SK-N-SH treated with all-trans-retinoic acid at 6 μM for 48 hours (cell line): ENCODE results near the gene LYRM4.

Experiments used
- ATAC-seq: fragments of 200-7000 bp; cut with Tn5 transposase; 3 replicates; pipeline ENCODE4 v1.9.1; 2020; ENCODE audit warnings: mild to moderate bottlenecking, moderate library complexity
- ARNTL ChIP-seq: fragments of 450-650 bp; formaldehyde crosslinking; IDR thresholded peaks from 2 replicates; pipeline ENCODE4 v1.5.0; 2020; ENCODE audit warnings: low read depth, mild to moderate bottlenecking, moderate library complexity, borderline replicate concordance
- BACH2 ChIP-seq: fragments of 250-450 bp; sonication (Bioruptor Pico); IDR thresholded peaks from 2 replicates; pipeline ENCODE4 v1.9.0; 2021; ENCODE audit warnings: mild to moderate bottlenecking, borderline replicate concordance
- ESRRG ChIP-seq: fragments of 250-450 bp; sonication (Bioruptor Pico); IDR thresholded peaks from 2 replicates; pipeline ENCODE4 v1.6.1; 2021; ENCODE audit warnings: mild to moderate bottlenecking
- GLIS3 ChIP-seq: fragments of 250-450 bp; sonication (Bioruptor Pico); IDR thresholded peaks from 2 replicates; pipeline ENCODE4 v1.5.0; 2020; ENCODE audit warnings: mild to moderate bottlenecking, moderate library complexity
- ISL1 ChIP-seq: fragments of 250-450 bp; sonication (Bioruptor Pico); IDR thresholded peaks from 2 replicates; pipeline ENCODE4 v2.1.2; 2022; ENCODE audit warnings: mild to moderate bottlenecking, moderate library complexity
- OSR1 ChIP-seq: fragments of 250-450 bp; sonication (Bioruptor Pico); IDR thresholded peaks from 2 replicates; pipeline ENCODE4 v1.8.0; 2022; ENCODE audit warnings: moderate library complexity, mild to moderate bottlenecking, inconsistent platforms
- PPARA ChIP-seq: fragments of 250-450 bp; sonication (Bioruptor Pico); IDR thresholded peaks from 2 replicates; pipeline ENCODE4 v1.5.0; 2020; ENCODE audit warnings: mild to moderate bottlenecking, borderline replicate concordance
- RARB ChIP-seq: fragments of 250-450 bp; sonication (Bioruptor Pico); IDR thresholded peaks from 2 replicates; pipeline ENCODE4 v1.8.0; 2021; ENCODE audit warnings: mild to moderate bottlenecking, moderate library complexity
- SNAI2 ChIP-seq: fragments of 250-450 bp; sonication (Bioruptor Pico); IDR thresholded peaks from 2 replicates; pipeline ENCODE4 v1.5.0; 2020; ENCODE audit warnings: mild to moderate bottlenecking, moderate library complexity
- TCF4 ChIP-seq: fragments of 250-450 bp; sonication (Bioruptor Pico); IDR thresholded peaks from 2 replicates; pipeline ENCODE4 v1.8.0; 2021; ENCODE audit warnings: mild to moderate bottlenecking, moderate library complexity, borderline replicate concordance
- TOX ChIP-seq: fragments of 250-450 bp; sonication (Bioruptor Pico); IDR thresholded peaks from 2 replicates; pipeline ENCODE4 v1.8.0; 2021; ENCODE audit warnings: mild to moderate bottlenecking, moderate library complexity, borderline replicate concordance
- ZC3H10 ChIP-seq: fragments of 250-450 bp; sonication (Bioruptor Pico); IDR thresholded peaks from 2 replicates; pipeline ENCODE4 v1.5.1; 2021; ENCODE audit warnings: mild to moderate bottlenecking, moderate library complexity
- ZFP3 ChIP-seq: fragments of 250-450 bp; sonication (Bioruptor Pico); IDR thresholded peaks from 2 replicates; pipeline ENCODE4 v1.5.0; 2020; ENCODE audit warnings: mild to moderate bottlenecking, moderate library complexity
- ZFP30 ChIP-seq: fragments of 450-650 bp; formaldehyde crosslinking; IDR thresholded peaks from 2 replicates; pipeline ENCODE4 v1.5.0; 2022; ENCODE audit warnings: mild to moderate bottlenecking, moderate library complexity
- ZNF70 ChIP-seq: fragments of 450-650 bp; formaldehyde crosslinking; IDR thresholded peaks from 2 replicates; pipeline ENCODE4 v1.5.0; 2020; ENCODE audit warnings: mild to moderate bottlenecking, moderate library complexity
- ZNF8 ChIP-seq: fragments of 450-650 bp; formaldehyde crosslinking; IDR thresholded peaks from 2 replicates; pipeline ENCODE4 v1.5.0; 2020; ENCODE audit warnings: mild to moderate bottlenecking, moderate library complexity
- TF ChIP-seq, protein P1 (sequence below): fragments of 250-450 bp; sonication (Bioruptor Pico); IDR thresholded peaks from 2 replicates; pipeline ENCODE4 v1.8.0; 2020; ENCODE audit warnings: mild to moderate bottlenecking, moderate library complexity, borderline replicate concordance
- TF ChIP-seq, protein P2 (sequence below): fragments of 250-450 bp; sonication (Bioruptor Pico); IDR thresholded peaks from 2 replicates; pipeline ENCODE4 v1.5.1; 2021; ENCODE audit warnings: mild to moderate bottlenecking, moderate library complexity
- TF ChIP-seq, protein P3 (sequence below): fragments of 250-450 bp; sonication (Bioruptor Pico); IDR thresholded peaks from 2 replicates; pipeline ENCODE4 v1.5.0; 2020; ENCODE audit warnings: mild to moderate bottlenecking, moderate library complexity

The LYRM4 gene

DNA sequence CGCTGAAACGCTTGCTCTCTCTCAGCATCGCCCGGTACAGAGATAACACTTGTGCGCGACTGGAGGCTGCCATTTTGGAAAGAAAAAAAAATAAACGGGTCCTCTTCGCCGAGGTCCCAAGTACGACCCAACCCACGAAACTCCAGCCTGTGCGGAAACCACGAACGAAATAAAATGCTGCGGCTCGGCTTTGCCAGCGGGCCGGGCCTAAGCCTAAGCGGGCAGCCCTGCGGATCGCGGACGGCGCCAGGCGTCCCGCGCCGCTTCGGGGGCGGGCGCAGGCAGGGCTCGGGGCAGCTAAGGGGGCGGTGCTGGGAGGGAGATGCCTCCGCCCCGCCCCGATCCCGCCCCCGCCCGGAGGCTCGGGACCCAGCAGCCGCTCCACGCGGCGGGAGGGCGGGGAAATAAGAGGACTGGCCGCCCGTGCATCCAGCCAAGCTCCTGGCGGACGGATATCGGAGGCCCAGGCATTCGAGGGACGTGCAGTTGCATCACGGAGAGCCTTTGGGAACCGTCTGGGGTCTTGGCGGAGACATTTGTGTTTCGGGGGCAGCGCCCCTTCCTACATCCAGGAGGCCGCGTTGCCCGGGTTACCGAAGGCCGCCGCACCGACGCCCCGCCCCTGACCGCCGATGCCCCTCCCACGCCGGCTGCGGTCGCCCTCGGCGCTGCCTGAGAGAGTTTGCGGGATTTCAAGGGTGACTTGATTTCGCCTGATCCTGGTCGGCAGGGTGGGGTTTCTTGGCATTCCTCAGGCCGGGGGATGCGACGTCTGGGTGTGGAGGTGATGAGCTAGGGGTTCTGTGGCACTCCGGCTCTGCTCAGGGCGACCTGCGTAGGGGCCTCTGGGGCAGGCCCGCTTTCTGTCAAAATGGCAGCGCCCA lies at the start of gene LYRM4, which contains the start of gene FARS2:
Gene LYRM4 (minus strand): TSS at position 290 of the 884 bp plus-strand sequence. CDS start 217 bp downstream, at position 73.
Gene FARS2 (plus strand): TSS at position 853 of the 884 bp plus-strand sequence.
- no peak for TF ChIP-seq OSR1
- peak; percentile 92 for ATAC-seq

DNA sequence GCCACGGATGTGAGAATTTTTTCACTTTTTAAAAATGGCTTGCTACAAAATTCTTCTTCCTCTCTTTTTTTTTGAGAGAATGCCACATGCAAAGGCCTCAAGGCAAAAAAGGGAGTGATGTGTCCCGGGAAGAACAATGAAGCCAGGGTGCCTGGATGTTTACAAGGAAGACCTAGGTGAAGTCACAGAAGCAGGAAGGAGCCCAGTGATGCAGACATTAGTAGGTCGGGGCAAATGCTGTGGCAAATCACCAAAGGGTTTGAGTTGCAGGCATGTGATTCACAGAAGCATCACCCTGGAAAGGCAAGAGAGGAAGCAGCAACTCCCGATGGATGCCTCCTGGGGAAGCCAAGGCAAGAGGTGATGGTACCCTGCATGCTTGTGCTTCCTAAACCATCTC lies 47.3 kb upstream of the LYRM4 start:
- no peak for ATAC-seq
- no peak for TF ChIP-seq ZC3H10 (CRISPR knock-in tag)
- TF ChIP-seq, protein P1, sequence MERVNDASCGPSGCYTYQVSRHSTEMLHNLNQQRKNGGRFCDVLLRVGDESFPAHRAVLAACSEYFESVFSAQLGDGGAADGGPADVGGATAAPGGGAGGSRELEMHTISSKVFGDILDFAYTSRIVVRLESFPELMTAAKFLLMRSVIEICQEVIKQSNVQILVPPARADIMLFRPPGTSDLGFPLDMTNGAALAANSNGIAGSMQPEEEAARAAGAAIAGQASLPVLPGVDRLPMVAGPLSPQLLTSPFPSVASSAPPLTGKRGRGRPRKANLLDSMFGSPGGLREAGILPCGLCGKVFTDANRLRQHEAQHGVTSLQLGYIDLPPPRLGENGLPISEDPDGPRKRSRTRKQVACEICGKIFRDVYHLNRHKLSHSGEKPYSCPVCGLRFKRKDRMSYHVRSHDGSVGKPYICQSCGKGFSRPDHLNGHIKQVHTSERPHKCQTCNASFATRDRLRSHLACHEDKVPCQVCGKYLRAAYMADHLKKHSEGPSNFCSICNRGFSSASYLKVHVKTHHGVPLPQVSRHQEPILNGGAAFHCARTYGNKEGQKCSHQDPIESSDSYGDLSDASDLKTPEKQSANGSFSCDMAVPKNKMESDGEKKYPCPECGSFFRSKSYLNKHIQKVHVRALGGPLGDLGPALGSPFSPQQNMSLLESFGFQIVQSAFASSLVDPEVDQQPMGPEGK (CRISPR knock-in tag), result no peak
- TF ChIP-seq, protein P2, sequence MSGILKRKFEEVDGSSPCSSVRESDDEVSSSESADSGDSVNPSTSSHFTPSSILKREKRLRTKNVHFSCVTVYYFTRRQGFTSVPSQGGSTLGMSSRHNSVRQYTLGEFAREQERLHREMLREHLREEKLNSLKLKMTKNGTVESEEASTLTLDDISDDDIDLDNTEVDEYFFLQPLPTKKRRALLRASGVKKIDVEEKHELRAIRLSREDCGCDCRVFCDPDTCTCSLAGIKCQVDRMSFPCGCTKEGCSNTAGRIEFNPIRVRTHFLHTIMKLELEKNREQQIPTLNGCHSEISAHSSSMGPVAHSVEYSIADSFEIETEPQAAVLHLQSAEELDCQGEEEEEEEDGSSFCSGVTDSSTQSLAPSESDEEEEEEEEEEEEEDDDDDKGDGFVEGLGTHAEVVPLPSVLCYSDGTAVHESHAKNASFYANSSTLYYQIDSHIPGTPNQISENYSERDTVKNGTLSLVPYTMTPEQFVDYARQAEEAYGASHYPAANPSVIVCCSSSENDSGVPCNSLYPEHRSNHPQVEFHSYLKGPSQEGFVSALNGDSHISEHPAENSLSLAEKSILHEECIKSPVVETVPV (CRISPR knock-in tag), result no peak
- TF ChIP-seq RARB, result no peak
- no peak for TF ChIP-seq ISL1 (CRISPR knock-in tag)
- TF ChIP-seq SNAI2 (CRISPR knock-in tag), result no peak
- TF ChIP-seq PPARA (CRISPR knock-in tag), result no peak
- no peak for TF ChIP-seq ZNF70 (CRISPR knock-in tag)
- TF ChIP-seq ZFP3 (CRISPR knock-in tag), result no peak
- TF ChIP-seq, protein P3, sequence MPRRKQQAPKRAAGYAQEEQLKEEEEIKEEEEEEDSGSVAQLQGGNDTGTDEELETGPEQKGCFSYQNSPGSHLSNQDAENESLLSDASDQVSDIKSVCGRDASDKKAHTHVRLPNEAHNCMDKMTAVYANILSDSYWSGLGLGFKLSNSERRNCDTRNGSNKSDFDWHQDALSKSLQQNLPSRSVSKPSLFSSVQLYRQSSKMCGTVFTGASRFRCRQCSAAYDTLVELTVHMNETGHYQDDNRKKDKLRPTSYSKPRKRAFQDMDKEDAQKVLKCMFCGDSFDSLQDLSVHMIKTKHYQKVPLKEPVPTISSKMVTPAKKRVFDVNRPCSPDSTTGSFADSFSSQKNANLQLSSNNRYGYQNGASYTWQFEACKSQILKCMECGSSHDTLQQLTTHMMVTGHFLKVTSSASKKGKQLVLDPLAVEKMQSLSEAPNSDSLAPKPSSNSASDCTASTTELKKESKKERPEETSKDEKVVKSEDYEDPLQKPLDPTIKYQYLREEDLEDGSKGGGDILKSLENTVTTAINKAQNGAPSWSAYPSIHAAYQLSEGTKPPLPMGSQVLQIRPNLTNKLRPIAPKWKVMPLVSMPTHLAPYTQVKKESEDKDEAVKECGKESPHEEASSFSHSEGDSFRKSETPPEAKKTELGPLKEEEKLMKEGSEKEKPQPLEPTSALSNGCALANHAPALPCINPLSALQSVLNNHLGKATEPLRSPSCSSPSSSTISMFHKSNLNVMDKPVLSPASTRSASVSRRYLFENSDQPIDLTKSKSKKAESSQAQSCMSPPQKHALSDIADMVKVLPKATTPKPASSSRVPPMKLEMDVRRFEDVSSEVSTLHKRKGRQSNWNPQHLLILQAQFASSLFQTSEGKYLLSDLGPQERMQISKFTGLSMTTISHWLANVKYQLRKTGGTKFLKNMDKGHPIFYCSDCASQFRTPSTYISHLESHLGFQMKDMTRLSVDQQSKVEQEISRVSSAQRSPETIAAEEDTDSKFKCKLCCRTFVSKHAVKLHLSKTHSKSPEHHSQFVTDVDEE, result no peak

DNA sequence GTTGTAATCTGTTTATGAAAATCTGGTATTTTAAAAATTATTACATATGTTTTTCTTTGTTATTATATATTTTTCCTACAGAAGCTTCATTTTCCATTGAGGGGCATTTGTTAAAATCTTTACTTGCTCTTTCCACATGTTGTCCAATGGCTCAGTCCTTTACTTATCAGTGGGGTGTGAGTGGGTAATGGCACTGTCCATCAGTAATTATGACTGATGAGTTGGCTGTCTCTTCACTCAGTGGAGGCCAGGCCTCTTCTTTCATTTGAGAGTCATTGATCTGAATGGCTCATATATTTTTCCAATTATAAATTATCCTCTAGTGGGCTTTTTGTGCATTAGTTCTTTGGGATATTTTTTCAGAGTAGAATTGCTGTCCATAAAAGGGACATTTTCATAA lies 46.3 kb upstream of the LYRM4 start:
- no peak for TF ChIP-seq BACH2 (CRISPR knock-in tag)
- TF ChIP-seq TOX, result no peak
- no peak for TF ChIP-seq SNAI2 (CRISPR knock-in tag)
- no peak for TF ChIP-seq PPARA (CRISPR knock-in tag)
- TF ChIP-seq GLIS3 (CRISPR knock-in tag), result no peak
- TF ChIP-seq ZNF8 (CRISPR knock-in tag), result no peak
- TF ChIP-seq ARNTL, result no peak
- TF ChIP-seq ZC3H10 (CRISPR knock-in tag), result no peak
- TF ChIP-seq, all 23 proteins: peak for 0
- ATAC-seq, result no peak

- no peak for TF ChIP-seq ARNTL
- ATAC-seq, result no peak
Observed at GRCh38 chr6:5305968-5306626, 45.3 kb upstream of the LYRM4 start.

DNA sequence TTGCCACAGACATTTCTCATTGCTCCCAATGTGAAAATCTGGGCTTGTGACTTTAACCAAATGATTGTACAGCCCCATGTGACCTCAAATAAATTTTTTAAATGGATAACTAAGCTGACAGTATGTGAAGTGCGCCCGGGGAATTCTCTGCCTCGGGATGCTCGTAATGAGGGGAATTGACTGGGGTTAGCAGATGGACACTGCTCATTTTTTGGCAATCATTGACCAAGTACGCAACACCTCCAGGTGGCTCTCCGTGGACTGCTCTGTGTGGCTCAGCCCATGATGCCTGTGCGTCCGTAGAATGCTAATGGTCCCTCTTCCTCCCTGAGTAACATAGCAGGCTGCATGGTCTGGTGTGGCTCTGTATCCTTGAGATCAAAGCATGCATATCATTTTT lies 42.9 kb upstream of the LYRM4 start:
- ATAC-seq, result no peak
- TF ChIP-seq SNAI2 (CRISPR knock-in tag) (no peak), ESRRG (CRISPR knock-in tag) (no peak), TOX (no peak), TCF4 (no peak), ZFP30 (CRISPR knock-in tag) (no peak)
- TF ChIP-seq, protein P1 (CRISPR knock-in tag), result no peak
- TF ChIP-seq, protein P2 (CRISPR knock-in tag), result no peak
